ENCODE results near the gene HES5. TPM values are rescaled to one million over a fixed set of nuclear protein-coding genes. Genes with fewer than 3 reads are reported as not detected.

The HES5 gene
- total RNA-seq, 4 donors from 2014 or later, result 0.19 to 0.33 TPM; not detected in 2

DNA sequence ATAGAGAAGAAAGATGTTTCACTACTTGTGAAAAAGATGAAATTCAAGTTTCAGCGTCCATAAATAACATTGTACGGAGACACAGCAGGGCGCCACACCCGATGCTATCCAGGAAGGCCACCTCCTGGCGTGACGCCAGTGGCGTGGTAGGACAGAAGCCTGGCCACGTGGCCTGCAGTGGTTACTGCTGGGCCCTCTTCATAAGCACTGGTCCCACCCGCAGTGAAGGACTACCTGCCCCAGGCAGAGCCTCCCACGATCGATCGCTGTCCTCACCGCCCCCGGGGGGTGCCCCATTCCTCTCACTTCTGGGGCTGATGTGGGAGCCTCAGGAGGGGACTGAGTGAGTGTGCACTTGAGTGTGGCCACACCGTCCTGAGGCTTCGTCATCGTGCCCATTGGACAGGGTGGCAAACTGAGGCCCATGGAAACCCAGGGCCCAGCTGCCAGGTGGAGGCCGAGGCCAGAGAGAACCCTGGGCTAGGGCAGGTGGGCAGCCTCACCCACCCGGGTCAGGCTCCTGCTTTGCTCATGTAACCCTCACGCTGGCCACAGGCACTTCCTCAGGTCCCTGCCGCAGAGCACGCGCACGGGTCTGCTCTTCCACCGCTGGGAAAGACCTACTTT, 11.7 kb upstream of the HES5 start:
- WGBS, result 57% methylated on average over 13 of the region's 25 CpGs
- H3K36me3 ChIP-seq, result no peaks in the 10 kb centered on the region
- no peaks in the 10 kb centered on the region for H3K9me3 ChIP-seq
- peaks cover 38 to 48% (median 44%) of the 10 kb centered on the region in 4 donors for H3K4me1 ChIP-seq
- intact Hi-C loops (cut with DNase I), result no loop called here
- no peak for TF ChIP-seq EP300 (IDR thresholded peaks at IDR 0.05)
- TF ChIP-seq POLR2A (IDR thresholded peaks at IDR 0.05; ENCODE audit: low read depth), result no peak
- TF ChIP-seq, protein P1, sequence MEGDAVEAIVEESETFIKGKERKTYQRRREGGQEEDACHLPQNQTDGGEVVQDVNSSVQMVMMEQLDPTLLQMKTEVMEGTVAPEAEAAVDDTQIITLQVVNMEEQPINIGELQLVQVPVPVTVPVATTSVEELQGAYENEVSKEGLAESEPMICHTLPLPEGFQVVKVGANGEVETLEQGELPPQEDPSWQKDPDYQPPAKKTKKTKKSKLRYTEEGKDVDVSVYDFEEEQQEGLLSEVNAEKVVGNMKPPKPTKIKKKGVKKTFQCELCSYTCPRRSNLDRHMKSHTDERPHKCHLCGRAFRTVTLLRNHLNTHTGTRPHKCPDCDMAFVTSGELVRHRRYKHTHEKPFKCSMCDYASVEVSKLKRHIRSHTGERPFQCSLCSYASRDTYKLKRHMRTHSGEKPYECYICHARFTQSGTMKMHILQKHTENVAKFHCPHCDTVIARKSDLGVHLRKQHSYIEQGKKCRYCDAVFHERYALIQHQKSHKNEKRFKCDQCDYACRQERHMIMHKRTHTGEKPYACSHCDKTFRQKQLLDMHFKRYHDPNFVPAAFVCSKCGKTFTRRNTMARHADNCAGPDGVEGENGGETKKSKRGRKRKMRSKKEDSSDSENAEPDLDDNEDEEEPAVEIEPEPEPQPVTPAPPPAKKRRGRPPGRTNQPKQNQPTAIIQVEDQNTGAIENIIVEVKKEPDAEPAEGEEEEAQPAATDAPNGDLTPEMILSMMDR (IDR thresholded peaks at IDR 0.05), result no peak
- no peak for TF ChIP-seq POLR2AphosphoS5 (IDR thresholded peaks at IDR 0.05)
- H3K27ac ChIP-seq (replicated peaks in 1 of 4), result no peak overlapping the region
- no peak overlapping the region for H3K4me3 ChIP-seq
- peaks cover 4 to 97% (median 16%) of the 10 kb centered on the region in 4 donors for H3K27me3 ChIP-seq
- DNase-seq (ENCODE audit: extremely low spot score), result no peak

DNA sequence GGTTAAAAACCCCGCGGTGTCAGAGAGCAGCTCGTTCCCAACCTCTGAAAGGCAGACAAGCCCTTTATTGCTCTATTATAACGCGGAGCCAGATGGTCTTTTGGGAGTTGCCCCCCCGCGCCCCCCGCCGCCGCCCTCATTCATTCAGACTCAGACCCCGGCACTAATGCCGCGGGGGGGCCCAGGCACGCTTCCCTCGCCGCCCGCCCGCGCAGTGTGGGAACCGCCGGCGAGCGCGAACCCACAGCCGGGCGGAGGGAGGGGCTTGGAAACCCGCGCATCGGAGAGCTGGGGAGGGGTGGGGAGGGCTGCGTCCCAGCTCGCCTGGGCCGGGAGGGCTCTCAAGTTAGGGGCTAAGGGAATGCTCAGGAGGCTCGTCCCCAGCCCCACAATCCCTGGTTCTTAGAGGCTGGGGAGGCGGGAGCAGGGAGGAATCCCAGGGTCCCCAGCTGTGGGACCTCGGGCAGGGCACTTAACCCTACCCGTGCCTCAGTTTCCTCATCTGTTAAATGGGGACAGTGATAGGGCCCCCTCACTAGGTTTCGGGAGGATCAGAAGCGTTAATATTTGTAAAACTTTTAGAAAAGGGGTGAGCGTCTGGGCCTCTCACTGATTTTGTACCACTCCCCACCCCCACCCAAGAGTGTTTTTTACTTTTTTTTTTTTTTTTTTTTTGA, 10.9 kb upstream of the HES5 start:
- TF ChIP-seq POLR2A (IDR thresholded peaks at IDR 0.05; ENCODE audit: low read depth), result no peak
- TF ChIP-seq, protein P1 (IDR thresholded peaks at IDR 0.05), result no peak
- no peak for TF ChIP-seq EP300 (IDR thresholded peaks at IDR 0.05)
- no peak for TF ChIP-seq POLR2AphosphoS5 (IDR thresholded peaks at IDR 0.05)
- Histone ChIP-seq H3K27me3 (peaks cover 0 to 97% (median 9%) of the 10 kb centered on the region in 4 donors), H3K36me3 (no peaks in the 10 kb centered on the region), H3K4me3 (peak overlapping the region in 1 of 4 donors; percentile 7), H3K9me3 (no peaks in the 10 kb centered on the region), H3K4me1 (peaks cover 32 to 40% (median 37%) of the 10 kb centered on the region in 4 donors), H3K27ac (replicated peaks in 1 of 4) (no peak overlapping the region)
- WGBS, result 17% methylated on average over 28 of the region's 39 CpGs
- intact Hi-C loops (cut with DNase I), result no loop called here
- no peak for DNase-seq (ENCODE audit: extremely low spot score)

DNA sequence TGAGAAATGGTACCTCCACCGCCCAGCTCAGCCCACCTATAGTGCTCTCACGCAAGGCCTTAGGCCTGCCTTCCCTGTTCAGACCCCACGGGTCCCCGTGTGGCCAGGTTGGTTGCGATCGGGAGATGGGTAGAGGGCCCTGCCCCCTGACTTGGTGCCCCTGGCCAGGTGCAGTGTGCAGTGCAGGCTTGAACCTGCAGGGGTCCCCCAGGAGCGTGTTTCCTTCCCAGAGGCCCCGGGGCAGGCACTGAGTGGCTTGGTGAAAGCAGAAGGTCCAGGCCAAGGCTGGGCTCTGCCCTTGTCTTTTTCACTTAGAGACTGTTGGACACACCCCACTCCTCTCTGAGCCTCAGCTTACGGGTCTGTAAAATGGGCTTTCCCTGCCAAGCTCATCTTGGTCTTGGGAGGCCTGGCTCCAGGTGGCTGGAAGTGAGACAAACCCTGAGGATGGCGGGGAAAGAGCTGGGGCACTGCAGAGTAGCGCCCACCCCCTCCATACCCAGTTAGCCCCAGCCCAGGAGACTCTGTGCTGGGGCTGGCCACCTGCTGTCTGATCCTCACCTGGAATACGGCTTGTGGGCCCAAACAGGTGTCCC, 9.3 kb upstream of the HES5 start:
- Histone ChIP-seq H3K4me1 (peaks cover 18 to 25% (median 24%) of the 10 kb centered on the region in 4 donors), H3K9me3 (no peaks in the 10 kb centered on the region), H3K27ac (replicated peaks in 1 of 4) (no peak overlapping the region), H3K27me3 (peaks cover 0 to 98% (median 12%) of the 10 kb centered on the region in 4 donors), H3K36me3 (no peaks in the 10 kb centered on the region), H3K4me3 (no peak overlapping the region)
- no peak for TF ChIP-seq POLR2AphosphoS5 (IDR thresholded peaks at IDR 0.05)
- TF ChIP-seq, protein P1 (IDR thresholded peaks at IDR 0.05), result peak in 1 of 3 experiments; percentile 12
- intact Hi-C loops (cut with DNase I), result no loop called here
- WGBS, result 78% methylated on average over 10 of the region's 12 CpGs
- no peak for DNase-seq (ENCODE audit: extremely low spot score)

DNA sequence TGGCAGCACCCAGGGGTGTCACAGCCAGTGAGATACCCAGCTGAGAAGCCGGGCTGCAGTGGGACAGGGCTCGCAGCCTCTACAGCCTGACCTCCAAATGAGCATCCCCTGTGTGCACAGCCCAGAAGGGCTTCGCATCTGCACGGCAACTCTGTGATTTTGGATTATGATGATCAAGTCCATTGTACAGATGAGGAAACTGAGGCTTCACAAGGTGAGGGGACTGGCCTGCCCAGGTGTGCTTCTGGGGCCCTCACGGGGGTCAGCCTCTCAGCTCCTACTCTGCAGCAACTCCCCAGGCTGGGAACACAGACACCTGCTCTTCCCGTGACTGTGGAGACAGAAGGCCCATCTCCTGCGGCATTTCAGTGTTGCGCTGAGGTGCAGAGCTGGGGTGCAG, 8.8 kb upstream of the HES5 start:
- 94% methylated on average over 4 of the region's 8 CpGs for WGBS
- H3K27me3 ChIP-seq, result peaks cover 0 to 98% (median 13%) of the 10 kb centered on the region in 4 donors

DNA sequence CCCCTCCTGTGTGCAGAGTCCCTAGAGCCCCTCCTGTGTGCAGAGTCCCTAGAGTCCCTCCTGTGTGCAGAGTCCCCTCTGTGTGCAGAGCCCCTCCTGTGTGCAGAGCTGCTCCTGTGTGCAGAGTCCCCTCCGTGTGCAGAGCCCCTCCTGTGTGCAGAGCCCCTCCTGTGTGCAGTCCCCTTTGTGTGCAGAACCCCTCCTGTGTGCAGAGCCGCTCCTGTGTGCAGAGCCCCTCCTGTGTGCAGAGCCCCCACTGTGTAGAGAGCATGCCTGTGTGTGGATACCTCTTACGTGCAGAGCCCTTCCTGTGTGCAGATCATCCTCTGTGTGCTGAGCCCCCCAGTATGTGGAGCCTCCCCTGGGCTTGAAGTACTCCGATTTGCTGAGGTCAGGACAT, 8.3 kb upstream of the HES5 start:
- Histone ChIP-seq H3K4me3 (no peak overlapping the region), H3K27me3 (peaks cover 0 to 98% (median 15%) of the 10 kb centered on the region in 4 donors)
- intact Hi-C loops (cut with DNase I), result no loop called here

More for the DNA sequence above, 8.8 kb upstream of the HES5 start:
- Histone ChIP-seq H3K36me3 (no peaks in the 10 kb centered on the region), H3K9me3 (no peaks in the 10 kb centered on the region), H3K27ac (replicated peaks in 1 of 4) (no peak overlapping the region), H3K4me1 (peaks cover 13 to 20% (median 19%) of the 10 kb centered on the region in 4 donors), H3K4me3 (no peak overlapping the region)
- no peak for TF ChIP-seq POLR2AphosphoS5 (IDR thresholded peaks at IDR 0.05)
- TF ChIP-seq EP300 (IDR thresholded peaks at IDR 0.05), result no peak
- no peak for TF ChIP-seq POLR2A (IDR thresholded peaks at IDR 0.05; ENCODE audit: low read depth)
- no peak for DNase-seq (ENCODE audit: extremely low spot score)
- intact Hi-C loops (cut with DNase I), result no loop called here

More for the DNA sequence above, 8.3 kb upstream of the HES5 start:
- DNase-seq (ENCODE audit: extremely low spot score), result no peak
- Histone ChIP-seq H3K27ac (replicated peaks in 1 of 4) (no peak overlapping the region), H3K4me1 (peaks cover 9 to 15% (median 14%) of the 10 kb centered on the region in 4 donors), H3K9me3 (no peaks in the 10 kb centered on the region), H3K36me3 (no peaks in the 10 kb centered on the region)
- 96% methylated on average over 3 of the region's 4 CpGs for WGBS
- TF ChIP-seq POLR2AphosphoS5 (IDR thresholded peaks at IDR 0.05), result no peak
- no peak for TF ChIP-seq EP300 (IDR thresholded peaks at IDR 0.05)
- TF ChIP-seq, protein P1 (IDR thresholded peaks at IDR 0.05), result no peak
- TF ChIP-seq POLR2A (IDR thresholded peaks at IDR 0.05; ENCODE audit: low read depth), result no peak
